Measurements from ENCODE around the gene CFAP57.

Gene CFAP57

GRCh38 chr1:43235451-43236121 lies 63.5 kb downstream of the CFAP57 start:
- Mint-ChIP-seq H3K9me3 (peaks cover 3% of the 10 kb centered on the region), H3K27ac (ENCODE audit: low read depth) (no peak overlapping the region), H3K4me3 (no peak overlapping the region), H3K27me3 (peaks cover 11% of the 10 kb centered on the region), H3K4me1 (no peaks in the 10 kb centered on the region), H3K36me3 (ENCODE audit: insufficient read depth) (no peaks in the 10 kb centered on the region)
- ATAC-seq (replicated peaks; ENCODE audit: extremely low read depth, poor library complexity, severe bottlenecking): no peak
- DNase-seq (ENCODE audit: low spot score in 2 of 2): no peak

DNA sequence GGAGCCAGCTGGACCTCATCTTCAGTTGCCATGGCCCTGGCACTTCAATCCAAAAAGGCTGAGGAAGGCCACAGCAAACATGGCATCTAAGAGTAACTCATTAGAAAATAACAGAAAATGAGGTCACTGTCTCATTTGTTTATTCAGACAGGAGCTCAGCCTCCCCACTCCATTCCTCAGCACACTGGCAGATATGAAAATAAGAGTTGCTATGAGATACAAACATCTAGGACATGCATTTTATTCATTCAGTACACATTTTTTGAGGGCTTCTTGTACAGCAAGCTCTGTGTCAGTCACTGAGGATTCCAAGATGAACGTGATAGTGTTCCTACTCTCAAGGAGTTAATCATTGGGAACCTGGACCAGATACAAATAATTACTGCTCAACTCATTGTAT lies 65.0 kb downstream of the CFAP57 start:
- peaks cover 11% of the 10 kb centered on the region for H3K27me3 Mint-ChIP-seq
- H3K27ac Mint-ChIP-seq (ENCODE audit: low read depth): no peak overlapping the region
- DNase-seq (ENCODE audit: low spot score in 2 of 2) (no peak), ATAC-seq (replicated peaks; ENCODE audit: extremely low read depth, poor library complexity, severe bottlenecking) (no peak)
- no peaks in the 10 kb centered on the region for H3K36me3 Mint-ChIP-seq (ENCODE audit: insufficient read depth)
- H3K9me3 Mint-ChIP-seq: peaks cover 4% of the 10 kb centered on the region
- H3K4me3 Mint-ChIP-seq: no peak overlapping the region
- no peaks in the 10 kb centered on the region for H3K4me1 Mint-ChIP-seq

- Mint-ChIP-seq H3K4me1 (no peaks in the 10 kb centered on the region), H3K27ac (ENCODE audit: low read depth) (no peak overlapping the region), H3K9me3 (peaks cover 4% of the 10 kb centered on the region), H3K4me3 (no peak overlapping the region), H3K27me3 (peaks cover 11% of the 10 kb centered on the region), H3K36me3 (ENCODE audit: insufficient read depth) (no peaks in the 10 kb centered on the region)
- DNase-seq (ENCODE audit: low spot score in 2 of 2): no peak
- ATAC-seq (replicated peaks; ENCODE audit: extremely low read depth, poor library complexity, severe bottlenecking): no peak
These were observed 66.0 kb downstream of the CFAP57 start for GRCh38 chr1:43238085-43238484.

GRCh38 chr1:43238991-43239469 lies 66.9 kb downstream of the CFAP57 start:
- no peak overlapping the region for H3K4me3 Mint-ChIP-seq
- no peaks in the 10 kb centered on the region for H3K4me1 Mint-ChIP-seq
- H3K27ac Mint-ChIP-seq (ENCODE audit: low read depth): no peak overlapping the region

DNA sequence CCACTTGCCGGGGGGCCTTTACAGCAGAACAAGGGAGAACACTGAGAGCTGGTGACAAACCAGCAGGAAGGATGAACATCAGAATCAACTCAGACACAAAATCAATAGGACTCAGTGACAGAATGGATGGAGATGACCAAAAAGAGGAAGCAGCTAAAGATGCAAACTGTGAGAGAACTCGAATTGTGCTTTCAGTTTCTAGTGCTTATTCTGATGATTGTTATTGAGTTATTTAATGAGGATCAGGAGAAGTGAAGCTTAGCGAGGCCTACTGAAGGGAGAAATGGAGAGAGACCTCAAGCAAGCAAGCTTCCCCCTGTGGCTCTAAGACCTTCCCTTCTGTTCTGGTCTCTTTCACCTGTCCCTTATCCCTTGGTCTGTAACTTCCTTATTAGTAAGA lies 67.4 kb downstream of the CFAP57 start:
- peaks cover 4% of the 10 kb centered on the region for H3K9me3 Mint-ChIP-seq
- peaks cover 1% of the 10 kb centered on the region for H3K36me3 Mint-ChIP-seq (ENCODE audit: insufficient read depth)
- H3K27me3 Mint-ChIP-seq: peaks cover 10% of the 10 kb centered on the region
- no peak overlapping the region for H3K27ac Mint-ChIP-seq (ENCODE audit: low read depth)
- no peak for ATAC-seq (replicated peaks; ENCODE audit: extremely low read depth, poor library complexity, severe bottlenecking)
- no peak for DNase-seq (ENCODE audit: low spot score in 2 of 2)
- no peak overlapping the region for H3K4me3 Mint-ChIP-seq
- no peaks in the 10 kb centered on the region for H3K4me1 Mint-ChIP-seq

More at GRCh38 chr1:43238991-43239469, 66.9 kb downstream of the CFAP57 start:
- no peak for ATAC-seq (replicated peaks; ENCODE audit: extremely low read depth, poor library complexity, severe bottlenecking)
- peaks cover 4% of the 10 kb centered on the region for H3K9me3 Mint-ChIP-seq
- no peaks in the 10 kb centered on the region for H3K36me3 Mint-ChIP-seq (ENCODE audit: insufficient read depth)
- DNase-seq (ENCODE audit: low spot score in 2 of 2): no peak
- H3K27me3 Mint-ChIP-seq: peaks cover 11% of the 10 kb centered on the region

GRCh38 chr1:43241413-43241836 lies 69.3 kb downstream of the CFAP57 start:
- H3K36me3 Mint-ChIP-seq (ENCODE audit: insufficient read depth): peaks cover 2% of the 10 kb centered on the region
- H3K27ac Mint-ChIP-seq (ENCODE audit: low read depth): no peak overlapping the region
- H3K4me3 Mint-ChIP-seq: no peak overlapping the region
- H3K27me3 Mint-ChIP-seq: no peaks in the 10 kb centered on the region
- ATAC-seq (replicated peaks; ENCODE audit: extremely low read depth, poor library complexity, severe bottlenecking) (no peak), DNase-seq (ENCODE audit: low spot score in 2 of 2) (no peak)
- no peaks in the 10 kb centered on the region for H3K4me1 Mint-ChIP-seq
- H3K9me3 Mint-ChIP-seq: peaks cover 4% of the 10 kb centered on the region

DNA sequence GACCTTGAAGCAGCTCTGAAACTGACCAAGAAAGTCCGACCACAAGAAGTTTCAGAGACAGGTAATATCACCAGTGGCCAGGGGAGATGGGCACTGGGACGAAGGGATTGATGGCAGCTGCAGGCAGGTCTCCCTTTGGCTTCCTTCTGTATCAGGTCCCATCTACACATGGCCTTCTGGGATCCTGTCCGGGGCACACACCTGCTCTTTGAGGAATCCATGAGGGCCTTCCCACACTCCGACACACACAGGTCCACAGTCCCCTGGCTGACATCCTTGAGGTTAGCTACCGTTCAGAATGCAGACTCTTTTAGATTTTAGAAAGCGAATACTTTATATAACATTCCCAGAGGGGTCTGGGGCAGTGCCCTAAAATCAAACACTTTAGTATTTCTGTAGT lies 71.2 kb downstream of the CFAP57 start:
- H3K4me3 Mint-ChIP-seq: no peak overlapping the region
- no peak overlapping the region for H3K27ac Mint-ChIP-seq (ENCODE audit: low read depth)
- no peaks in the 10 kb centered on the region for H3K4me1 Mint-ChIP-seq
- no peak for DNase-seq (ENCODE audit: low spot score in 2 of 2)
- H3K36me3 Mint-ChIP-seq (ENCODE audit: insufficient read depth): peaks cover 2% of the 10 kb centered on the region
- H3K27me3 Mint-ChIP-seq: no peaks in the 10 kb centered on the region
- peaks cover 4% of the 10 kb centered on the region for H3K9me3 Mint-ChIP-seq
- ATAC-seq (replicated peaks; ENCODE audit: extremely low read depth, poor library complexity, severe bottlenecking): no peak

DNA sequence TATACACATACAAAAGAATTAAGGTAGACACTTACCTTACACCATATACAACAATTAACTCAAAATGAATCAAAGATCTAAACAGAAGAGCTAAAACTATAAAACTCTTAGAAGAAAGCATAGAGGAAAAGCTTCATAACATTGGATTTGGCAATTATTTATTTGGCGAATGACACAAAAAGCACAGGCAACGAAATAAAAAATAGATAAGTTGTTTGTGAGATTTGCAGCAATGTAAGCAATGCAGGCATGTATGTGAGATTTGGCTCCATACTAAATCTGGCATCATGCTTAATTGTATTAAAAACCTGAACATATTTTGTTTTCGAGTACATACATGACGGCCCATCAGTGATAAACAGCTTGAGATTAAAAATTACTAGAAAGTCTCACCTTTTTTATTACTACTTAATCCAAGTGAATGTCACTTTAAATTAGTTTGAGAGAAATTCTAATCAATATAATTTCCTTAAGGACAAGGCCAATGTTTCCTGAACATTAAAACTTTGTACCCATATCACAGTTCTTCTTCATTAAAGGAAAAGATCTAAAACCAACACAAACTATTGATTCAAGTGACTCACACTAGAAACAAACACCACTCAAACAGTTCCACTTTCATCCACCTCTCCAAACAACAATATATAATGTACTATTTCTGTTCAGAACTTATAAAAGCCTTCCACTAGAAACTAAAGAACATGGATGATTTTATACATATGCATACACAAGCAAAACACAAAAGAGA lies 74.5 kb downstream of the CFAP57 start:
- Mint-ChIP-seq H3K36me3 (ENCODE audit: insufficient read depth) (peaks cover 2% of the 10 kb centered on the region), H3K27me3 (peaks cover 13% of the 10 kb centered on the region), H3K9me3 (no peaks in the 10 kb centered on the region), H3K4me1 (no peaks in the 10 kb centered on the region), H3K4me3 (no peak overlapping the region), H3K27ac (ENCODE audit: low read depth) (no peak overlapping the region)
- DNase-seq (ENCODE audit: low spot score in 2 of 2) (no peak), ATAC-seq (replicated peaks; ENCODE audit: extremely low read depth, poor library complexity, severe bottlenecking) (no peak)

DNA sequence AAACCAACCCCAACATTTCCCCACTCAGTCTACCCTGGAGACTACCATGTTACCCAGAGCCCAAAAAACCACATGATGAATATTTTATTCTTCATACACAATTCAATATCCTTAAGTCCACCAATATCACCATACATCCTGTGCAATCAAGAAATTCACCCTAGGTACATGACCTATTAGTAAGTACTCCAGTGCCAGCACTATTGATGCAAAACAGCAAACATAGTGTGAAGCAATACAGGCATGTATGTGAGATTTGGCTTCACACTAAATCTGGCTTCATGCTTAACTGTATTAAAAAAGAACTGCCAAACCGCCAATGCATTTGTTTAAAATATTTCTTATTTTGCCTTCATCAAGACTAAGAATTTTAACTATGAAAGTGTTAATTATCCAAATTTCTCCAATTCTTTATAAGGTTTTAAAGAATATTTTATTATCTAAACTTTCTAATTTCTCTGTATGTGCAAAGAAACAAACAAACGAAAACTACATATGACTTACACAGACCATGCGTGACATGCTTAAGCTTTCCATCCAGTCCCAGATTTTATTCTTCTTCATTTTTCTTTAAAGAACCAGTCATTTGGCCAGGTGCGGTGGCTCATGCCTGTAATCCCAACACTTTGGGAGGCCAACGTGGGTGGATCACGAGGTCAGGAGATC lies 75.3 kb downstream of the CFAP57 start:
- Mint-ChIP-seq H3K36me3 (ENCODE audit: insufficient read depth) (peaks cover 2% of the 10 kb centered on the region), H3K27ac (ENCODE audit: low read depth) (no peak overlapping the region), H3K4me1 (no peaks in the 10 kb centered on the region), H3K27me3 (peaks cover 14% of the 10 kb centered on the region), H3K4me3 (no peak overlapping the region), H3K9me3 (no peaks in the 10 kb centered on the region)
- ATAC-seq (replicated peaks; ENCODE audit: extremely low read depth, poor library complexity, severe bottlenecking): no peak
- no peak for DNase-seq (ENCODE audit: low spot score in 2 of 2)

DNA sequence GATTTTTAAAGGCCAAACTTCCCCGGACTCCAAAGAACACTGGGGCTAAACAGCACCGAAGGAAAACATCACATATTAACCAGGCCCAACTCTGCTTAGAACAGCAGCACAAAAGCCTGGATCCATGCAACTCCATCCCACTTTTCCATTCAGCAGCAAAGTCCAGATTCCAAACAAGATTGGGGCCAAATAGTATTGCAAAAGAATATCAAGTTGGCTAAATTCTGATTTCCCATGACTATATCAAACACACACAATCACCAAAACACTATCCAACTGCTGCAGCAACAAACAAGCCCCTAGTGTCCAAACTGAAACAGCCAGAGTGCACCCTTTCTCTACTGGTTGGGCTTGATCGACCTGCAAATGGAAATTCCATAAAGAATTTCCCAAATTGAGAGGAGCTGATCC lies 78.2 kb downstream of the CFAP57 start:
- Mint-ChIP-seq H3K9me3 (no peaks in the 10 kb centered on the region), H3K27ac (ENCODE audit: low read depth) (no peak overlapping the region), H3K36me3 (ENCODE audit: insufficient read depth) (peaks cover 4% of the 10 kb centered on the region), H3K4me1 (no peaks in the 10 kb centered on the region), H3K4me3 (no peak overlapping the region), H3K27me3 (peaks cover 37% of the 10 kb centered on the region)
- ATAC-seq (replicated peaks; ENCODE audit: extremely low read depth, poor library complexity, severe bottlenecking) (no peak), DNase-seq (ENCODE audit: low spot score in 2 of 2) (no peak)

DNA sequence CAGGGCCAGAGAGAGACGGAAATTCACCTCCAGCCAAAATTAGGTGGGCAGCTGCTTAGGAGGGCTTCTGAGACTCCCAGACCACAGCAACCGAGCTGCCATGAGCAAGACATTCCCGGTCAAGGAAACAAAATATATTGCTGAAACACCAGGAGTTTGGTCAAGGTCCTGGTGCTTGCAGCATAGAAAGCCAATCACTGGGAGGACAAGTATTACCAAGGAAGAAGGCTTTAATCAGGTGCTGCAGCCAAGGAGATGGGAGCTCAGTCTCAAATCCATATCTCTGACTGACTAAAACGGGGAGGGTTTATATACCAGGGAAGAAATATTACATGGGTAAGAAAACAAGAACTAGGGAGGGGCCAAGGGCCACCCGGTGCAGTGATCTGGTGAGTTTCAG lies 78.9 kb downstream of the CFAP57 start:
- no peak for DNase-seq (ENCODE audit: low spot score in 2 of 2)
- Mint-ChIP-seq H3K27ac (ENCODE audit: low read depth) (no peak overlapping the region), H3K9me3 (no peaks in the 10 kb centered on the region), H3K27me3 (peaks cover 41% of the 10 kb centered on the region), H3K4me3 (no peak overlapping the region), H3K36me3 (ENCODE audit: insufficient read depth) (peaks cover 4% of the 10 kb centered on the region), H3K4me1 (no peaks in the 10 kb centered on the region)
- no peak for ATAC-seq (replicated peaks; ENCODE audit: extremely low read depth, poor library complexity, severe bottlenecking)

GRCh38 chr1:43252225-43252624 lies 80.1 kb downstream of the CFAP57 start:
- Mint-ChIP-seq H3K27ac (ENCODE audit: low read depth) (no peak overlapping the region), H3K9me3 (no peaks in the 10 kb centered on the region), H3K36me3 (ENCODE audit: insufficient read depth) (peaks cover 4% of the 10 kb centered on the region), H3K4me3 (no peak overlapping the region), H3K4me1 (no peaks in the 10 kb centered on the region), H3K27me3 (peaks cover 41% of the 10 kb centered on the region)
- ATAC-seq (replicated peaks; ENCODE audit: extremely low read depth, poor library complexity, severe bottlenecking): no peak
- no peak for DNase-seq (ENCODE audit: low spot score in 2 of 2)

- Mint-ChIP-seq H3K27me3 (peaks cover 47% of the 10 kb centered on the region), H3K4me3 (no peak overlapping the region), H3K9me3 (no peaks in the 10 kb centered on the region), H3K27ac (ENCODE audit: low read depth) (peak overlapping the region; percentile 3), H3K4me1 (no peaks in the 10 kb centered on the region), H3K36me3 (ENCODE audit: insufficient read depth) (peaks cover 4% of the 10 kb centered on the region)
- ATAC-seq (replicated peaks; ENCODE audit: extremely low read depth, poor library complexity, severe bottlenecking): no peak
- no peak for DNase-seq (ENCODE audit: low spot score in 2 of 2)
These were observed 81.0 kb downstream of the CFAP57 start for GRCh38 chr1:43253173-43253572.

Measured in central memory CD8-positive, alpha-beta T cell (primary cell).